ENCODE data around the gene ZNF438. TPM values are rescaled to one million over a fixed set of nuclear protein-coding genes. Genes with fewer than 3 reads are reported as not detected.

The ZNF438 gene
- total RNA-seq, 4 donors from 2014 or later: 2.9 to 9.3 (median 5.9) TPM

DNA sequence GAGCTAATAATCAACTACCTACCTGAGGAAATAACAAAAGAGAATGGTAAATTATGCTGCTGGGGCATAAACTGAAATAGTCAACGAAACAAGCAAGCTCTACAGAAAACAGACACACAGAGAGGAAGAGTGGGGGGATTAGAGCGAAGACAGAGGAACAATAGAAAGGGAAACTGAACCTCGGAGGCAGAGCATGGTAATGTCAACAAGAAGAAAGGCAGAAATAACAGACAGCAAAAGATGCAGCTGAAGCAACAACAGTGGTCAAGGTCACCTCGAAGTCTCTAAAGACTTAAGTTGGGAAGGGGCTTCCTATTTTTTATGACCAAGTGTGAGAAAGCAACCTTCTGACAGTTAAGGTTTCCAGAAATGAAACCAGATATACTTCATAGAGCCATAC is 177.0 kb downstream of the ZNF438 start:
- Histone ChIP-seq H3K4me1 (peaks cover 0 to 21% (median 12%) of the 10 kb centered on the region in 3 donors), H3K27me3 (no peaks in the 10 kb centered on the region), H3K9me3 (no peaks in the 10 kb centered on the region), H3K4me3 (no peak overlapping the region), H3K27ac (no peak overlapping the region), H3K36me3 (peaks cover 0 to 7% (median 0%) of the 10 kb centered on the region in 3 donors)
- 57 to 62% methylated on average over 4 of the region's 4 CpGs for WGBS, 2 donors
- DNase-seq: no peak
- TF ChIP-seq CTCF (IDR thresholded peaks at IDR 0.05) (no peak), POLR2A (IDR thresholded peaks at IDR 0.05) (no peak)
- intact Hi-C loops (cut with DNase I): no loop called here

- Histone ChIP-seq H3K36me3 (peaks cover 0 to 23% (median 0%) of the 10 kb centered on the region in 3 donors), H3K27me3 (no peaks in the 10 kb centered on the region), H3K4me3 (no peak overlapping the region), H3K9me3 (no peaks in the 10 kb centered on the region), H3K27ac (no peak overlapping the region), H3K4me1 (peaks cover 0 to 8% (median 3%) of the 10 kb centered on the region in 3 donors)
- DNase-seq: no peak
- 71 to 83% methylated on average over 1 of the region's 1 CpG for WGBS, 2 donors
- intact Hi-C loops (cut with DNase I): no loop called here
- TF ChIP-seq POLR2A (IDR thresholded peaks at IDR 0.05): no peak
- TF ChIP-seq CTCF (IDR thresholded peaks at IDR 0.05): no peak
Measured at GRCh38 chr10:30853066-30853465, 178.6 kb downstream of the ZNF438 start.

DNA sequence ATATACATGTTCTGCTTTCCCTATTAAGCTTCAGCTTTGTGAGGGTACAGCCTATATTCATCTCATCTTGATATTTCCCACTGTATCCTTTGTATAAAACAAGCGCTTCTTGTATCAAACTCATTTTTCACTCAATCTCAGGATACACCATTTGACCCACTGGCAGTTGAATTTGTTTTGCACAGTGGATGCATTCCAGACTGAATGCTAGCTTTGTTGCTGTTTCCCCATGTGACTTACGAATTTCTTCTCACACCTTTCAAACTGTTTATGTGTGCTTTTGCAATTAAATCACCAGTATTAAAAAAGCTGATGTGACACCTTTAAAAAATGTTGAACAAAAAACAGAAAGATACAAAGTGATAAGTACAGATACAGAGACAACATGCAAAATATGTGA is 180.9 kb downstream of the ZNF438 start:
- no peak overlapping the region for H3K4me3 ChIP-seq
- no peaks in the 10 kb centered on the region for H3K27me3 ChIP-seq
- no peaks in the 10 kb centered on the region for H3K4me1 ChIP-seq
- 84 to 86% methylated on average over 2 of the region's 2 CpGs for WGBS, 2 donors
- H3K9me3 ChIP-seq: no peaks in the 10 kb centered on the region
- no peak for DNase-seq
- no peak for TF ChIP-seq CTCF (IDR thresholded peaks at IDR 0.05)
- TF ChIP-seq POLR2A (IDR thresholded peaks at IDR 0.05): no peak
- H3K27ac ChIP-seq: no peak overlapping the region
- peaks cover 0 to 31% (median 0%) of the 10 kb centered on the region in 3 donors for H3K36me3 ChIP-seq
- intact Hi-C loops (cut with DNase I): no loop called here

DNA sequence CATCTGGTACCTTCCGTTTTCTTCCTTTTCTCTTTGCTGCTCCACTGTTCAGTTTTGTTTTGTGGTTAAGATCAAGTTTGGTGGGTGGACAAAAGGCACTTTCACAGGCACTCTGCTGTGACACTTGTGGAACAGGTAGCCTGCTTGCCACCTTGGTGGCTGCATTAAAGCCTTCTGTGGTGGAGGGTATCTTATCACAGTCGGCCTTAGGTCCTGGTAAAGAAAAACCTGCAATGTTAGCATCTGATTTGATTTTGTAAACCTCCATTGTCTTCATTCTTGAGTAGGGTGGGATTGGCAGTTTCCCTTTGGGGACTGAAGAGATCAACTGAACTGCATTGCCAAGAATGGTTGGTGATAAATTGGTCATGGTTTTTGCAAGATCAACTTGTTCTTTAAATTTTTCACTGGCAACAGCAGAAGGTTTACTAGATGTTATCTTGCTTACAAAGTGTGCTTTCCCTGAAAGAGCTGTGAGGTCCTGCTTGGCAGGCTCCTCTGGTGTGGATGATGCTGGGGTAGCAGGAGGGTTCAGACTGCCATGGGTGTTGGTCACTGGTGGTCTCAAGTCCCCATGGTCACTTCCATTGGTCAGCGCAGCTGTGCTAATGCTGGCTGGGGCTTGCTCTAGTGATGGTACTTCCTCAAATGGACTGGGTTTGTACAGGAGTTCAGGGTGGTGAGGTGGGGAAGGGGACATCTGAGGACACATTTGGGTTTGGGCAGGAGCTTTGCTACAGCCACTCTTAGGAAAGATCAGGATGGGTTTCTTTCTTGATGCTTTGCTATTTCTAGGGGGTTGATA is 182.2 kb downstream of the ZNF438 start:
- no peak overlapping the region for H3K4me3 ChIP-seq
- H3K27ac ChIP-seq: no peak overlapping the region
- WGBS, 2 donors: 59 to 83% methylated on average over 2 of the region's 3 CpGs
- TF ChIP-seq CTCF (IDR thresholded peaks at IDR 0.05): no peak
- TF ChIP-seq POLR2A (IDR thresholded peaks at IDR 0.05): no peak
- no peak for DNase-seq
- H3K36me3 ChIP-seq: peaks cover 0 to 40% (median 0%) of the 10 kb centered on the region in 3 donors
- H3K4me1 ChIP-seq: no peaks in the 10 kb centered on the region
- no peaks in the 10 kb centered on the region for H3K9me3 ChIP-seq
- intact Hi-C loops (cut with DNase I): no loop called here
- no peaks in the 10 kb centered on the region for H3K27me3 ChIP-seq

DNA sequence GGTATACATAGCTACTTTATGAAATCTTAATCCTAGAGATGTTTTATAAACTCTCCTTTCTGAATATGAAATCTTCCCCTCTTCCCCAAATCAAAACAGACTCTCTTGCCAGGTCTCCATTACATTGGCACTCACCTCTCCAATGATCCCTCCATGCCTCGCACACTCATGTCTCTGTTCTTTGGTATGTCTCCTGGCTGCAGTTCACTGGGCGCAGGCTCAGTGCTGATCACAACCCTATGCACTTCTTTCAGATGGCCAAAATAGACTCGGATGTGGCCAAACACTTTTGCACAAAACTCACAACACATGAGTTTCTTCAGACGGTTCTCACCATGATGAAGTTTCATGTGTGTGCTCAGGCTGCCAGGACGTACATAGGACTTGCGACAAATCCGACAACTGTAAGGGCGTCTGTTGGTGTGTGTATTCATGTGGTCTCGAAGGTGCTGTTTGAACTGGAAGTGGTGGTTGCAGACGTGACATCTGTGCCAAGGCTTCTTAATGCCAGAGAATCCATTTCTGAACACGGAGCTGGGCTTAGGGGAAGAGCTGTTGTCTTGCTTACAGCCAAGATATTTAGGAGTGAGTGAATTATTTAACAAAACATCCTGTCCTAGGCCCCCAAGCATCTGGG is 183.2 kb downstream of the ZNF438 start:
- intact Hi-C loops (cut with DNase I): no loop called here
- DNase-seq: no peak
- TF ChIP-seq CTCF (IDR thresholded peaks at IDR 0.05) (no peak), POLR2A (IDR thresholded peaks at IDR 0.05) (no peak)
- no peaks in the 10 kb centered on the region for H3K9me3 ChIP-seq
- no peaks in the 10 kb centered on the region for H3K27me3 ChIP-seq
- peaks cover 0 to 40% (median 0%) of the 10 kb centered on the region in 3 donors for H3K36me3 ChIP-seq
- H3K4me1 ChIP-seq: no peaks in the 10 kb centered on the region
- H3K27ac ChIP-seq: no peak overlapping the region
- 89 to 93% methylated on average over 11 of the region's 11 CpGs for WGBS, 2 donors
- H3K4me3 ChIP-seq: no peak overlapping the region
